HS-5 (cell line): Measurements from ENCODE around the gene TIMM17A.
"Not testable (repeated sequence)": the region's sequence is repeated elsewhere in the genome, so short reads cannot be mapped to it uniquely, and the experiment has no call there.

Experiments
- DNase-seq: peaks from one replicate; pipeline ENCODE4 v3.0.0-alpha.2; 2012; ENCODE audit warnings: low read depth

Gene TIMM17A

DNA sequence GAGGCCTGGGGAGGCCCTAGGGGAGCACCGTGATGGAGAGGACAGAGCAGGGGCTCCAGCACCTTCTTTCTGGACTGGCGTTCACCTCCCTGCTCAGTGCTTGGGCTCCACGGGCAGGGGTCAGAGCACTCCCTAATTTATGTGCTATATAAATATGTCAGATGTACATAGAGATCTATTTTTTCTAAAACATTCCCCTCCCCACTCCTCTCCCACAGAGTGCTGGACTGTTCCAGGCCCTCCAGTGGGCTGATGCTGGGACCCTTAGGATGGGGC is 60.3 kb downstream of the TIMM17A start:
- DNase-seq = no peak

DNA sequence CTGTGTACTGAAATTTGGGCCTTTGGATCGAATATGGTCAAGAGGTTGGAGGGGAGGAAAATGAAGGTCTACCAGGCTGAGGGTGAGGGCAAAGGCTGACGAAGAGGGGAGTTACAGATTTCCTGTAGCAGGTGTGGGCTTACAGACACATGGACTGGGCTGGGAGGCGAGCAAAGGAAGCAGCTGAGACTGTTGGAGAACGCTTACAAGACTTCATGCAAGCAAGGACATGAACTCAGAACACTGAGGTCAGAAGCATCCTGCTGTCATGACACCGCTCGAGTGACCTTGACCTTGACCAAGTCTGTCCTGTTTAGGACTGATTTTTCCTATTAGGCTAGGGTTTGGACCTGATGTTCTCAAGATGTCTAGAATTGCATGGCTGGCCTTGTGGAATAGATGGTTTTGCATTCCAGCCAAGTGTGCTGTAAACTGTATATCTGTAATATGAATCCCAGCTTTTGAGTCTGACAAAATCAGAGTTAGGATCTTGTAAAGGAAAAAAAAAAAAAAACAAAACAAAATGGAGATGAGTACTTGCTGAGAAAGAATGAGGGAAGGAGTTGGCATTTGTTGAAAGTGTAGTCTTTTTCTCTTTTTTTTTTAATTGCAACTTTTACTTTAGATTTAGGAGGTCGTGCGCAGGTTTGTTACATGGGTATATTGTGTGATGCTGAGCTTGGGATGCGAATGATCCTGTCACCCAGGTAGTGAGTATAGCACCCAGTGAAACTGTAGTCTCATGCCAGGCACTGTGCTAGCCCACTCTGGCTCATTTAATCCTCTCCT is 60.9 kb downstream of the TIMM17A start:
- DNase-seq = no peak

DNA sequence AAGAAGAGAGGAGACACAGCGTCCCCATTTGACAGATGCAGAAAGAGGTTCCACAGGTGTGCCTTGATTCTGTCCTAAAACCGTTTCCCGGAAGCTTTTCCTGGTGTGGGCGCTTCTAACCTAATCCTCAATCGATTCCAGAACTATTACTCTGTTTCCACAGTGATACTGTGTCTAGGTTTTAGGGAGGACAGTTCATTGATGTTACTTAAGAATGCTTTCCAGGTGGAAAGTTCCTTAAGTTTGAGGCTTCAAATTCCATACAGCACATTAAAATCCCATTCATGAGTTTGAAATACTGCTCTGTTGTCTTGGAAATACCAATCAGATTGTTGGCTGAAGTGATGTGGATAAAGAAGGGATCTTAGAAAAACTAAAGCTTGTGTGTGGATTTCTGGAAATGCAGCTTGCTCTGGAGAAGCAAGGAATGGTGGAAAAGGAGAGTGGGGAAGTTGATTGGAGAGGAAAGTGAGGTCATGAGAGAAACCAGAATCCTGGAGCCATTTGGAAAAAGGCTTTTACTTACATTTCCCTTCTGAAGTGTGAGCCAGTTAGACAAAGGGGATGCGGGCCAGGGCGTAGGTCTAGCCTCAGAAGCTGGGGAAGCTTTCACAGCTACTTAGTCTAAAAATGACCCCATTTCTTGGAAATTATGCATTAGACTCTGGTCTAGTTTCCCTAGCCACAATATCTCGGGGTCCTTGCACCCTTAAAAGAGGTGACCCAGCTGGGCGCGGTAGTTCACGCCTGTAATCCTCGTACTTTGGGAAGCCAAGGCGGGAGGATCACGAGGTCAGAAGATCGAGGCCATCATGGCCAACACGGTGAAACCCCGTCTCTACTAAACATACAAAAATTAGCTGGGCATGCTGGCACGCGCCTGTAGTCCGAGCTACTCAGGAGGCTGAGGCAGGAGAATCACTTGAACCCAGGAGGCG is 61.8 kb downstream of the TIMM17A start:
- no peak for DNase-seq

DNA sequence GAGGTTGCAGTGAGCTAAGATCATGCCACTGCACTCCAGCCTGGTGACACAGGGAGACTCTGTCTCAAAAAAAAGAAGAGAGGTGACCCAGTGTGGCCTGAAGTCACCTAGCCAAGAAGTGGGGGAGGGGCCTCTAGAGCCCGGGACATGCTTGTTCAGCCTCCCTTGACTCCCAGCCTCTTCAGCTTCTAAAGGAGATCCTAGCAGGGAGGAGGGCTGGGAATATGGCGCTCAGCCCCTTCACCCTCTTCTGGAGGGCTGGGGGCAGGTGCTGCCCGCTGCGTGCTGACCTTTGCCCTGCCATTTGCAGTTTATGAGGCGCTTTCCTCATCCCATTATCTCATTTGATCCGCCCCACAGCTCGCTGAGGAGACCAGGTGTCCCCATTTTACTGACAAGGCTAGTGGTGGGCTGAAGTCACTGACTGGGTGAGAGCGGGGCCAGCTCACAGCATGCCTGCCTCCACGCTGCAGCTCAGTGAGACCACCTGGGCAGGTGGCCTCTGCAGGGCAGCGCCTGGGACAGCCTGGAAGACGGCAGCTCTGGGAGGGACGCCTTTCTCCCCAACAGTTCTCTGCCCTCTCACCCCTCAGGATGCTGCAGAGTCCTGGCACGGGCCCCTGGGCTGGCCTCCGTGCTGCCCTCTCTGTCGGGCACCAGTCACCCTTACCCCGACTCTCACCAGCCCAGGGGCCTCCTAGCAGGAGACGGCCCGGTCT is 62.6 kb downstream of the TIMM17A start:
- DNase-seq = no peak

DNA sequence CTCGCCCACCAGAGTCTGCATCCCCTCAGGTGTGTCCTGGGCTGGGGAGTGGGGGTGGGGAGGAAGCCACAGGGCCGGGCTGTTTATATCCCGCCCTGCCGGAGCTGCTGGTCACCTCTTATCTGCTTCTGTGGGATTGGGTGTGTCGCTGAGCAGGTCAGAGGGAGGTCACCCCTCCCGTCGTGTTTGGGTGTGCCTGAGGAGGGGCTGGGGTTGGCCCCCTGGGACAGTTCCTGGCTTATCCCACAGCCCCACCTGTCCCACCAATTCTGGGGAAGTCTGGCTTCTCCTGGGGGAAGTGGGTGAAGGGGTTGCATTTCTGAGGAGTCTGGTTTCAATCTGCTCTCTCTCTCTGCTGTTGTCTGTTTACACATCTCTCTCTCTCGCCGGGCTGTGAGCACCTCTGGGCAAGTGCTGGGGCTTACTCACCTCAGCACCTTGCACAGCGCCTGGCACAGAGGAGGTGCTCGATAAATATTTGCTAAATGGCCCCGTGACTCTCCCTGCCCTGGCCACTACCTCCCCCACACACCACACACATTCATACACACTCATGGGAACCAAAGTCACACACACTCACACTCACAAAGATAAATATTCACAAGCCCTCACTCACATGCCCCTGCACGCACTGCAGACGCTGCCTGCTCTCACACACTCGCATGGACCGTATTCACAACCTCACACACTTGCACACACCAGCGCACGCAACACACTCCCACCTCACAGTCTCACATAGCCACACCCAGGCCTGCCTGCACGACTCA is 63.3 kb downstream of the TIMM17A start:
- DNase-seq = no peak

DNA sequence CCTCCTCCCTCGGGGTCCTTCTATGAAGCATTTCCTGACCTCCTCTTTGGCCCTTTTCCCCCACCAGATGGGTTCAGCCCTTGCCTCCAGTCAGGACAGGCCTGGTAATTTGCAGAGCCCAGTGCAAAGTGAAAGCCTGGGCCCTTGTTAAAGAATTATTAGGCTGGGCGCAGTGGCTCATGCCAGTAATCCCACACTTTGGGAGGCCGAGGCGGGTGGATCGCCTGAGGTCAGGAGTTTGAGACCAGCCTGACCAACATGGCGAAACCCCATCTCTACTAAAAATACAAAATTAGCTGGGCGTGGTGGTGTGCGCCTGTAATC is 63.9 kb downstream of the TIMM17A start:
- DNase-seq = not testable (repeated sequence)
